Colonic mucosa (tissue), 4 donors: ENCODE data around the gene LRRC15. TPM values are rescaled to one million over a fixed set of nuclear protein-coding genes. Genes with fewer than 3 reads are reported as not detected.

Experiments used
- DNase-seq: peaks from one replicate; pipeline ENCODE4 v3.0.0-alpha.2; 2020
- H3K27ac ChIP-seq: fragments of 200-600 bp; one replicate; pipeline ENCODE4 v1.8.0; 2021
- H3K27me3 ChIP-seq: fragments of 200-600 bp; one replicate; pipeline ENCODE4 v1.8.0; 2021
- H3K36me3 ChIP-seq: fragments of 200-600 bp; one replicate; pipeline ENCODE4 v1.8.0; 2021
- H3K4me1 ChIP-seq: fragments of 200-600 bp; one replicate; pipeline ENCODE4 v1.8.0; 2021; ENCODE audit warnings: mild to moderate bottlenecking
- H3K4me3 ChIP-seq: fragments of 200-600 bp; one replicate; pipeline ENCODE4 v1.8.0; 2021
- H3K9ac ChIP-seq, 2 donors: one replicate each; pipeline ENCODE4 v1.7.0; 2013; ENCODE audit warnings: control low read depth in 2 of 2, low read depth in 2 of 2, low read length in 2 of 2
- H3K9me3 ChIP-seq: fragments of 200-600 bp; one replicate; pipeline ENCODE4 v1.8.0; 2021
- CTCF ChIP-seq: fragments of 200-600 bp; IDR thresholded peaks from one replicate; pipeline ENCODE4 v1.8.0; 2022; ENCODE audit warnings: antibody characterized with exemption, mild to moderate bottlenecking
- intact Hi-C: fragments of 100-400 bp; cut with DNase I; formaldehyde crosslinking; loops from one replicate; pipeline ENCODE4 v1.14.1; 2022
- total RNA-seq, 2 donors: library from RNA; stranded (reverse); fragmentation: NEBNext Ultra II Directional in 1 of 2; extraction: Animal tissue kit (Norgen Biotek cat#: 25700) in 1 of 2; gene quantifications; one replicate each; pipeline ENCODE4 v1.2.1, GENCODE V29; 2021
- donor health status: healthy.
- donor health status: DM: no; HTN: no; CAD: no.
- donor health status: DM: no; HTN: no; CAD: no.

LRRC15 gene
- total RNA-seq, 2 donors from 2014 or later: 0.32 to 0.89 TPM

GRCh38 chr3:194390835-194391234 is 21.3 kb upstream of the LRRC15 start:
- no peak overlapping the region for H3K4me3 ChIP-seq
- no peaks in the 10 kb centered on the region for H3K9me3 ChIP-seq
- no peak for TF ChIP-seq CTCF
- DNase-seq: no peak
- H3K9ac ChIP-seq: no peak overlapping the region
- H3K27me3 ChIP-seq: no peaks in the 10 kb centered on the region
- no peaks in the 10 kb centered on the region for H3K4me1 ChIP-seq
- H3K36me3 ChIP-seq: no peaks in the 10 kb centered on the region
- intact Hi-C loops: no loop called here
- H3K27ac ChIP-seq: no peak overlapping the region

GRCh38 chr3:194389269-194389668 is 19.7 kb upstream of the LRRC15 start:
- no peak for TF ChIP-seq CTCF
- Histone ChIP-seq H3K36me3 (no peaks in the 10 kb centered on the region), H3K4me3 (no peak overlapping the region), H3K27me3 (no peaks in the 10 kb centered on the region), H3K9ac (no peak overlapping the region), H3K9me3 (no peaks in the 10 kb centered on the region), H3K27ac (no peak overlapping the region), H3K4me1 (no peaks in the 10 kb centered on the region)
- intact Hi-C loops: no loop called here
- DNase-seq: no peak

- intact Hi-C loops: no loop called here
- no peak for DNase-seq
Observed at GRCh38 chr3:194387926-194388418, 18.4 kb upstream of the LRRC15 start.

GRCh38 chr3:194387276-194387675 is 17.7 kb upstream of the LRRC15 start:
- Histone ChIP-seq H3K36me3 (no peaks in the 10 kb centered on the region), H3K27me3 (no peaks in the 10 kb centered on the region), H3K27ac (no peak overlapping the region), H3K4me1 (no peaks in the 10 kb centered on the region), H3K4me3 (no peak overlapping the region), H3K9me3 (no peaks in the 10 kb centered on the region), H3K9ac (no peak overlapping the region)
- TF ChIP-seq CTCF: no peak
- intact Hi-C loops: no loop called here
- DNase-seq: no peak

More at GRCh38 chr3:194387926-194388418, 18.4 kb upstream of the LRRC15 start:
- no peaks in the 10 kb centered on the region for H3K27me3 ChIP-seq
- H3K9ac ChIP-seq: no peak overlapping the region
- H3K4me1 ChIP-seq: no peaks in the 10 kb centered on the region
- no peaks in the 10 kb centered on the region for H3K9me3 ChIP-seq
- H3K36me3 ChIP-seq: no peaks in the 10 kb centered on the region
- no peak overlapping the region for H3K4me3 ChIP-seq
- TF ChIP-seq CTCF: no peak
- no peak overlapping the region for H3K27ac ChIP-seq

GRCh38 chr3:194386648-194387047 is 17.1 kb upstream of the LRRC15 start:
- Histone ChIP-seq H3K27ac (no peak overlapping the region), H3K4me3 (no peak overlapping the region), H3K9me3 (no peaks in the 10 kb centered on the region), H3K9ac (no peak overlapping the region), H3K36me3 (no peaks in the 10 kb centered on the region), H3K4me1 (no peaks in the 10 kb centered on the region), H3K27me3 (no peaks in the 10 kb centered on the region)
- intact Hi-C loops: no loop called here
- no peak for TF ChIP-seq CTCF
- no peak for DNase-seq
